NCI-H128 (cell line): ENCODE measurements around the gene FAM25G.
"Not testable (repeated sequence)": the region's sequence is repeated elsewhere in the genome, so short reads cannot be mapped to it uniquely, and the experiment has no call there.

ENCODE experiments used
- DNase-seq: peaks from one replicate; lab custom pipeline; 2025; ENCODE audit not compliant: unreplicated experiment; lab: John Stamatoyannopoulos, UW

FAM25G gene

DNA sequence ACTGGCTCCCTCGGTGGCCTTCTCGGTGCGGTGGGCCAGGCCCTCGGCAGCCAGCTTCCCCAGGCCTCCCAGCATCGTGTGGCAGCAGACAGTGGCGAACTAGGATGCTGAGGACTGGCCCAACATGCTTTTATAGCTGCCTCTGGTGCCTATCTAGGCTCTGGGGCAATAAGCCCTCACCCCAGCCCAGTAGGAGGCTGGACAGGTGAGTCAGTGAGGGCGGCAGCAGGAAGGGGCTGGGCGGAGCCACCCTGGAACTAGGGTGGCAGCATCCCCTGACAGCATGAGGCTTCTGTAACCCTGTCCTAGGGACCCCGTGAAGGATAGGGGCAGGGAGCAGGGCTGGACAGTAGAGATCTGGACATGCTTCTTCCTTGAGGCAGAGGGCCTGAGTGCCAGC lies at the start of gene FAM25G:
Gene FAM25G, minus strand, starts transcription at position 101 of the 400 bp plus-strand sequence. Its CDS starts 26 bp downstream, at position 75.
- DNase-seq: not testable (repeated sequence)

GRCh38 chr10:47536430-47536829 lies 44.9 kb upstream of the FAM25G start:
- DNase-seq: not testable (repeated sequence)

DNA sequence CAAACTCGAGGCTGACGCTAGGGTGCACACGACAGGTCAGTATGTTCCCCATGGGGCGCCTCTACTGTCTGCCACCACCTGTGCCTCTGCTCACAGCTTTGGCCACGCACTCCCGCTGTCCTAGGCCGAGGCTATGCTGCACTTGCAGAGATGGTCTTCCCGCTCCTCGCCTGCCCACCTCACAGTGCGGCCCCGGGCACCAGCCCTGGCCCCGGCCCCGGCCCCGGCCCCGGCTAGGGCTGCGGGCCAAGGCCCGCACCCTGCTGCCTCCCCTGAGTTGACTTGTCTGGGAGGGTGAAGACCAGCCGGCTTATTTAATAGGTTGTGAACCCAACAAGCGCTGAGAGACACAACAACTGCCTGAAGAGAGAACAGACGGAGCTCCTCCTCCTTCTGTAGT lies 32.0 kb upstream of the FAM25G start, which contains the start of gene AGAP9:
Gene AGAP9, minus strand, starts transcription at position 164 of the 400 bp plus-strand sequence. Its CDS starts 112 bp downstream, at position 52.
- not testable (repeated sequence) for DNase-seq

DNA sequence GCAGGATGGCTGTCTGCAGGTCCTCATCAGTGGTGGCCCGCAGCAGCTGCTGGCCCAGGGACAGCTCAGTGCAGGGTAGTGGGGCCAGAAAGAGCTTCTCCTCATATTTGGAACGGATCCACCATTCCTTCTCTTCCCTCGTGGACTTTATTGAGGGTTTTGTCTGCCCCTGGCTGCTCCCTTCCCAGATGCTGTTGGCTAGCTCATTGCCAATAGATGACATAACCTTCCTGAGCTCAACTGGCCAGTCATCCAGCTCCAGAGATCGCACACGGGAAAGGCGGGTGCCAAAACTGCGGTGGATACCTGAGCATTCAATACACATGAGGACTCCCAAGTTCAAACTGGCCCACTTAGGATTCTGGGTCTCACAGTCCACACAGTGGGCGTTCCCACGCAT lies 10.8 kb upstream of the FAM25G start:
- not testable (repeated sequence) for DNase-seq

DNA sequence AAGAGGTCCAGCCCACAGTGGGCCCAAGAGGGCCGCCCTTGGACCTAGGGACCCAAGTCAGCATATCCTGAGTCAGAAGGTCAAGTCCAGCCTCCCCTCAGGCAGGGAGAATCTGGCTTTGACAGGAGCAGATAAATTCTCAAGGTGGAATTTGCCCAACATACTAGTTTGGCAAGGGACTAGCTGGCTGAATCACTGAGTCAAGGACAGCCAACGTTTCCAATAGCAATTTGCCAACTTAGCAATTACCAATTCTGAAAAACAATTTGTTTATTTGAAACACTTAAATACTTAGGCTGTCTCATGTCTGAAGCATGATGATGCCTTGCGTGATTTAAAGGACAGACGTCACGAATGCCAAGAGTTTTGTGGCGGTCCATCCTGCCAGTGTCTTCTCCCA lies 2.7 kb upstream of the FAM25G start:
- DNase-seq: not testable (repeated sequence)

DNA sequence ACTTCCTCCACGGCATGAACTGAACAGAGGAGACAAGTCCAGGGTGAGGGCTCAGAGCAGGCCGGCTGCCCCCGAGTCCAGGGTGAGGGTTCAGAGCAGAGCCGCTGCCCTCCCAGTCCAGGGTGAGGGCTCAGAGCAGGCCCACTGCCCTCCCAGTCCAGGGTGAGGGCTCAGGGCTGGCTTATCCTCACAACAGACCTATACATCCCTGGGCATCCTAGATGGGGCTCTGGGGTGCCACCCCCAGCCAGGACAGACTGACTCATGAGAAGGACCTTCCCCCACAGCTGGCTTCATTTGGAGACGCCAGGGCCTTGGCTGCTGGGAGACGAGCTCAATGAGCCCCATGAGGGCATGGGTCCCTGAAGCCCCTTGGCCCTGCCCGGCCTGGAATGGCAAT lies 1.9 kb downstream of the FAM25G start:
- DNase-seq: not testable (repeated sequence)

GRCh38 chr10:47485943-47486342 lies 5.6 kb downstream of the FAM25G start:
- not testable (repeated sequence) for DNase-seq

- not testable (repeated sequence) for DNase-seq
These were observed 6.7 kb downstream of the FAM25G start for GRCh38 chr10:47484786-47485185.

DNA sequence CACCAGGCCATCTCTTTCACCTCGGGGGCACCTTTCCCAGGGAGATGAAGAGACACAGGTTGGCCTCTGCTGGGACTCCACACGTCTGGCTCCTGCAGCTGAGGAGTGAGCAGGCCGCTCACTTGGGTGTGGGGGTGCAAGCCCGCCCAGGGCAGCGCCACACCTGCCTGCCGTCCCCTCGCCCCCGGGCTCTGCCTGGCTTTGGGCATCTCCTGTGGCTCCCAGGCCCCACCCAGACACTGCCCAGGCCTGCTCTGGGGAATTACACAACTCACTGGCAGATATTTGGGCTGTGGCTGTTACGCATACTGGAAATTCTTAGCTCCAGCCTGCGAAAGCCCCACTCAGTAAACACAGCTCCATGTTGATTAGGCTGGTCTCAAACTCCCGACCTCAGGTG lies 7.6 kb downstream of the FAM25G start, which contains the start of gene ANXA8:
Gene ANXA8, minus strand, starts transcription at position 193 of the 400 bp plus-strand sequence. Its CDS starts 182 bp downstream, at position 11.
- DNase-seq: not testable (repeated sequence)

GRCh38 chr10:47482367-47482766 lies 9.1 kb downstream of the FAM25G start:
- not testable (repeated sequence) for DNase-seq

- DNase-seq: not testable (repeated sequence)
These were observed 9.7 kb downstream of the FAM25G start for GRCh38 chr10:47481768-47482181.

DNA sequence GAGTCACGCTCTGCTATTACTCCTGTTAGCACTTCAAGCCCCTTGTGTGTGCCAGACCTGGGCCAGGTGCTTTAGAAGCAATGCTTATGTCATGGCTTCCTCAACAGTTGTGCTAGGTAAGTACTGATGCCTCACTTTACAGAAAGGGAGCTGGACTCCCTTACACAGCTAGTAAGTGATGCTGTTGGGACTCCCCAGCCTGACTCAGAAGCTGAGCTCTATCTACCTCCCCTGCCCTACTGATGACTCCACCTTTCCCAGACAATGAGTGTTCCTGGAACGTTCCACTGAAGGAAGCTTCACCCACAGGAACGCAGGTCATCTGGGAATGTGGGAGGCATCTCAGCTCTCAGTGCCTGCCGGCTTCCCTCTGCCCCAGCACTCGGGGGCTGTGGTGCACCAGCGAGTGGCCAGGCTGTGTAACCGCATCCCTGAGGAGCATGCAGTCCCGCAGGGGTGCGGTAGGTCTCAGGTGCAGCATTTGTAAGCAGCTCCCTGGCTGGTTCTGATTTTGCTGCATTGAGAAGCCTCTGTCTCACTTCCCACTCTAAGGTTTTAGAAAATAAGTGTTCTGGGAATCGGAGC lies 10.2 kb downstream of the FAM25G start:
- DNase-seq: not testable (repeated sequence)

DNA sequence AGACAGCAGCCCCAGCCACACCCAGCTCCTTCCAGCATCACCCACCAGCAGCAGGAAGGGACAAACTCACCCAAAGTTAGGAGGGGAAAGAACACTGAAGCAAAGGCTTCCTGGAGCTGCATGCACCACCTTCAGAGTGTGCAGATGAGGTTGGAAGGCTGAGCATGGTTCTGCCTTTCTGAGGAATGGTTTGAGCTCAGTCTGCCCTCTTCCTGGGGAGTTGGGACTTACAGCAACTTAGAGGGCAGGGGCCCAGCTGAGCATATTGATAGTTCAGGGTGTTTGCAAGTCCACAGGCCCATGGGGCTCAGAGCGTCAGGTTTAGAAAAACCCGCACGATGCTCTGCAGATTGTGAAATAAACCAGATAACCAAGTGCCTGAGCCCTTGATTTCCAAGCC lies 11.4 kb downstream of the FAM25G start:
- not testable (repeated sequence) for DNase-seq

DNA sequence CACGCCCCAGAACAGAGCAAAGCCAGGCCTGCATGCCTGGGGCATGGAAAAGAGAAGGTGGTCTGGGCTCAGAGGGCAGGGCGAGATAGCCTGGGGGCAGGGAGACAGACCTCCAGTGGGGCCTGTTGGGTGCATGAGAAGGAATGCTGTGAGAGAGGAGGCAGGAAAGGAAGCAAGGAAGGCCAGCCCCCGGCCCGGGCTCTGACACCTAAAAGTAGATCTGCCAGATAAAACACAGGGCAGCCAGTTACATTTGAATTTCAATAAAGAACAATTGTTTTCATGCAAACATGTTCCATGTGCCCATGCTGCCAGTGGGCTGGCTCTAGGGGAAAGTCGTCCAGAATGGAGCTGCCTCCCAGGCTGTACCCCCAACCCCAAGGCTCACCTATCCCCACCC lies 13.4 kb downstream of the FAM25G start:
- not testable (repeated sequence) for DNase-seq

- DNase-seq: not testable (repeated sequence)
These were observed 14.4 kb downstream of the FAM25G start for GRCh38 chr10:47477078-47477477.

- not testable (repeated sequence) for DNase-seq
These were observed 16.4 kb downstream of the FAM25G start for GRCh38 chr10:47475101-47475500.

- DNase-seq: not testable (repeated sequence)
These were observed 18.0 kb downstream of the FAM25G start for GRCh38 chr10:47473516-47473915.

DNA sequence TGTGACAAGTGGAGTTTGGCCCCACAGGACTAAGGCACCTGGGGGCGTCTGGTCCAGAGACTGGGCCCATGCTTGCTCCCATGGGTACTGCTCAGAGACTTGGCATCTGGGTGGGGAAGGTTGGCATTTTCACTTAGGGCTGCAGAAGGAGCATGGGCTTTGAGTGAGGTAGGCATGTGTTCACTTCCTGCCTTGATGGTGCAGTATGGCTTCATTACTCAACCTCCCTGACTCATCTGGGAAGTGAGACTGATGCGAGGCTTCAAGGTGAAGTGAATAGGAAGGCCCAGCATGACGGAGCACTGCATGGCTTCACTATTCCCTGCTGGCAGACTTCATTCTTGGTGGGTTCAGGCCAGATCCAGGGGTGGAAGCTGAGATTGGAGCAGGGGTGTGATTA lies 18.9 kb downstream of the FAM25G start:
- DNase-seq: not testable (repeated sequence)

- not testable (repeated sequence) for DNase-seq
These were observed 19.4 kb downstream of the FAM25G start for GRCh38 chr10:47472072-47472471.

- not testable (repeated sequence) for DNase-seq
These were observed 22.6 kb downstream of the FAM25G start for GRCh38 chr10:47468731-47469528.

- DNase-seq: not testable (repeated sequence)
These were observed 23.5 kb downstream of the FAM25G start for GRCh38 chr10:47467957-47468356.

DNA sequence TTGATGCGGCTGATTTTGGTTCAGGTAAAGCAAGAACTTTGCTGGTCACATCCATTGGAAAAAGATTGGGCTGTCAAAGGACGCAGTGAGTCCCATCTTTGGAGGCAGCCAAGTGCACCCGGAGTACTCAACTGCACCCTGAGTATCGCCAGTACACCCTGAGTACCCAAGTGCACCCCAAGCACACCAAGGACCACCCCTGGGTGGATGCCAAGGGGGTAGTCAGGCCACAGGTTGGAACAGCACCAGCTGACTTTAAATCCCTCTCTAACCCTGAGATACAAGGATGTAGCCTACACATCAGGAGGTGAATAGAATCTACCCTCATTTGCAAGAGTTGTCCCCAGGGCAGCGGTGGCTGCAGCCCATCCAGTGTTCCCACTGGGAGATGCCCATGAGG lies 24.0 kb downstream of the FAM25G start:
- DNase-seq: not testable (repeated sequence)
